ENCODE data around the gene DNAJC5.

GRCh38 chr20:63898882-63899558 is 4.1 kb downstream of the DNAJC5 start:
- no peak for TF ChIP-seq CTCF (IDR thresholded peaks at IDR 0.05)
- no peak for TF ChIP-seq POLR2A (IDR thresholded peaks at IDR 0.05)

Data from thyroid gland (tissue), 4 donors.